ENCODE data around the gene FOXO1.
A peak's percentile ranks its signal among the peaks of the same experiment; 100 is the strongest.
"Not testable (repeated sequence)": the region's sequence is repeated elsewhere in the genome, so short reads cannot be mapped to it uniquely, and the experiment has no call there.

The FOXO1 gene

GRCh38 chr13:40666045-40666932, at the start of gene FOXO1:
TSS of gene FOXO1 (minus strand) at chr13:40666641. CDS start at chr13:40666212, 429 bp downstream.
- in situ Hi-C loops (cut with HindIII; ENCODE audit: low pct_ligation_motif_present, low pct_unique_long_range_greater_than_20kb, low sequenced_read_pairs) = no loop called here

DNA sequence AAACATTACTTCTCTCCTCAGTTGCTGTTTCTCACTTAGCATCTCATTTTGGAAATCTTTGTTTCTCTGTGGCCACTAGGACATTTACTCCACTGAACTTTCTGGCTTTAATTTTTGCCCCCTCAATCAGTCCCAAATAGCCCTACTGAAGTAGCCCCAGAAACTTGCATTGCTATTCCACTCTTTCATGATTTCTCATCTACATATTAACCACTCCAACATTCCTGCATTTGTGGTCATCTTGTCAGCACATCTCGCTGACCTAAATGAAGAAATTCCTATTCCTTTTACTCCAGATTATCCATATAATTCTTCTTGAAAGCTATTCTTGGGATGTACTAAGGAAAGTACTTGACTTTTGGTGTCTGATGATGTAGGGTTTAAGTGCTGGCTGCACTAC, 48.0 kb upstream of the FOXO1 start:
- in situ Hi-C loops (cut with HindIII; ENCODE audit: low pct_ligation_motif_present, low pct_unique_long_range_greater_than_20kb, low sequenced_read_pairs) = not testable (repeated sequence)

More at GRCh38 chr13:40666045-40666932, at the start of gene FOXO1:
- peak; percentile 79 for DNase-seq

GRCh38 chr13:40706439-40706838, 40.0 kb upstream of the FOXO1 start:
- no peak for DNase-seq
- in situ Hi-C loops (cut with HindIII; ENCODE audit: low pct_ligation_motif_present, low pct_unique_long_range_greater_than_20kb, low sequenced_read_pairs) = no loop called here

More for the DNA sequence above, 48.0 kb upstream of the FOXO1 start:
- DNase-seq = not testable (repeated sequence)

- DNase-seq = no peak
- in situ Hi-C loops (cut with HindIII; ENCODE audit: low pct_ligation_motif_present, low pct_unique_long_range_greater_than_20kb, low sequenced_read_pairs) = no loop called here
These were observed 31.3 kb upstream of the FOXO1 start for GRCh38 chr13:40697711-40698110.

DNA sequence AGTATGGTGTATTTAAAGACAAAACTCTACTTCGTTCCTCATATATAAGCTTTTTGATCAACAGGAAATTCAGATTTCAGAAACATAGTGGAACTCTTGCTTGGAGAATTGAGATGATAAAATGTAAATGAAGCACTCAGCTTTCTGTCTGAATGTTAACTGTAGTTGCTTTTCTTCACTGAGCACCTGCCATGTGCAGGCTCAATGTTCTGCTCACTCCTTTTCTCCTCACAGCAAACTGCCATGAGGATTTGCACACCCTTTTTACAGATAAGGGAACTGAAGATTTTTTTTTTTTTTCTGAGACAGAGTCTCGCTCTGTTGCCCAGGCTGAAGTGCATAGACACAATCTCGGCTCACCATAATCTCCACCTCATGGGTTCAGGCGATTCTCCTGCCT, 28.0 kb upstream of the FOXO1 start:
- no peak for DNase-seq
- in situ Hi-C loops (cut with HindIII; ENCODE audit: low pct_ligation_motif_present, low pct_unique_long_range_greater_than_20kb, low sequenced_read_pairs) = no loop called here

DNA sequence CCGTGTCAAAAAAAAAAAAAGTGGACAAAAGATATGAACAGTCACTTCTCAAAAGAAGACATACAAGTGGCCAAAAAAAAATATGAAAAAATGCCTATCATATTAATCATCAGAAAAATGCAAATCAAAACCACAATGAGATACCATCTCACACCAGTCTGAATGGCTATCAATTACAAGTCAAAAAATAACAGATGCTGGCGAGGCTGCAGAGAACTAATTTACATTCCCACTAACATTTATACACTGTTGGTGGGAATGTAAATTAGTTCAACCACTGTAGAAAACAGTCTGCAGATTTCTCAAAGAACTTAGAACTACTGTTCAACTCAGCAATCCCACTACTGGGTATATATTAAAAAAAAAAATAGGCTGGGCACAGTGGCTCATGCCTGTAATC, 26.5 kb upstream of the FOXO1 start:
- in situ Hi-C loops (cut with HindIII; ENCODE audit: low pct_ligation_motif_present, low pct_unique_long_range_greater_than_20kb, low sequenced_read_pairs) = no loop called here
- no peak for DNase-seq

DNA sequence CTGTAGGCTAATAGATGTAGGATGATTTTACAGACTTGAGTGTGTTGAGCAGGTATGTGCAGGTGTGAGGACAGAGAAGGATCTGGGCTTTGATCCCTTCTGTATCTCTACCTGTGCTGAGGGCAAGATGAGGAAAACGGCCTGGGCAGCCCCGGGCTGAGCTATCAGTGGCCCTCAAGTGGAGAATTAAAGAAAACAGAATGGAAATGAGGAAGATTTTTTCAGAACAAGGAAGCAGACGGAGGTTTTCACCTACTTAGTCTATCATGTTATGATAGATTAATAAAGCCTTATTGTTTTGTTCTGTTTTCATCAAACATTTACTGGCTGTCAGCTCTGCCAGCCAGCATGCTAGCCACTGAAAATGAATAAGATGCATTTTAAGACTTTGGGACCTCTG, 22.3 kb upstream of the FOXO1 start:
- no peak for DNase-seq
- in situ Hi-C loops (cut with HindIII; ENCODE audit: low pct_ligation_motif_present, low pct_unique_long_range_greater_than_20kb, low sequenced_read_pairs) = no loop called here

- in situ Hi-C loops (cut with HindIII; ENCODE audit: low pct_ligation_motif_present, low pct_unique_long_range_greater_than_20kb, low sequenced_read_pairs) = no loop called here
These were observed 16.2 kb upstream of the FOXO1 start for GRCh38 chr13:40682449-40683240.

DNA sequence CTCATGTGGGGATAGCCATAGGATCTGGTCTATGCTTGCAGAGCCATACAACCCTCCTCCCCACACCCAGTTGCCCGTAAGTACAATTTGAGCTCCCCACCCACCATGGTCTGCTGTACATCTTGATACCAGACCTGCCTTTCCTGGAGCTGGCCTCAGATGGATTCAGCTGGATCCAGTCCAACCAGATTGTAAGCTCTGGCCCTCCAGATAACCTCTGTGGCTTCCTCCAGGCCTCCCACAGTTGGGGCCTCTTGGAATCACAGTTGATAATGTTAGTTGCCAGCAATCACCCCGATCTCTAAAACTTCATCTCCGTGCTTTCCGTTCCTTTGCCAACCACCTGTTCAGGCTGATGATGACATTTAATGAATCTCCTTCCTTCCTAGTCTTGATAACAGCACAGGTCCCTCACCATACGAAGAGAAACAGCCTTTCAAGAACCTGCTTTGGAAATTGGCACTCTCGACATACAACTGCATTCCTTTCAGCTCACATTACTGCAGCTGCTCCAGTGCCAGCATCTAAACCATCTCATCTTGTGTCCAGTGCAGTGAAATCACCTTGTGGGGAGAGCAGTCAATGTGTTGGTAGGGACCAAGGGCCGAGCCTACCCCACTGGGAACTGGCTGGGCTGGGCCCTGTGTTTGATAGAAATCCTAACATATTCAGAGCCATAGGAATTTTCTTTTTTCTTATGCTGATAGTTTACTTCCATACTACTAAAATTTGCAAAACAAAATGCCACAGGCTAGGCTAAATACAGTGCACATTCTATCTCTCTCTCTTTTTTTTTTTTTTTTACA, 15.1 kb upstream of the FOXO1 start:
- DNase-seq = no peak
- in situ Hi-C loops (cut with HindIII; ENCODE audit: low pct_ligation_motif_present, low pct_unique_long_range_greater_than_20kb, low sequenced_read_pairs) = no loop called here

More at GRCh38 chr13:40682449-40683240, 16.2 kb upstream of the FOXO1 start:
- peak; percentile 49 for DNase-seq

GRCh38 chr13:40680659-40681323, 14.3 kb upstream of the FOXO1 start:
- in situ Hi-C loops (cut with HindIII; ENCODE audit: low pct_ligation_motif_present, low pct_unique_long_range_greater_than_20kb, low sequenced_read_pairs) = no loop called here

GRCh38 chr13:40679480-40679985, 13.1 kb upstream of the FOXO1 start:
- in situ Hi-C loops (cut with HindIII; ENCODE audit: low pct_ligation_motif_present, low pct_unique_long_range_greater_than_20kb, low sequenced_read_pairs) = no loop called here
- no peak for DNase-seq

More at GRCh38 chr13:40680659-40681323, 14.3 kb upstream of the FOXO1 start:
- DNase-seq = no peak

GRCh38 chr13:40677064-40677463, 10.6 kb upstream of the FOXO1 start:
- DNase-seq = no peak
- in situ Hi-C loops (cut with HindIII; ENCODE audit: low pct_ligation_motif_present, low pct_unique_long_range_greater_than_20kb, low sequenced_read_pairs) = no loop called here

GRCh38 chr13:40676007-40676406, 9.6 kb upstream of the FOXO1 start:
- in situ Hi-C loops (cut with HindIII; ENCODE audit: low pct_ligation_motif_present, low pct_unique_long_range_greater_than_20kb, low sequenced_read_pairs) = no loop called here
- no peak for DNase-seq

GRCh38 chr13:40673414-40673813, 7.0 kb upstream of the FOXO1 start:
- DNase-seq = no peak
- in situ Hi-C loops (cut with HindIII; ENCODE audit: low pct_ligation_motif_present, low pct_unique_long_range_greater_than_20kb, low sequenced_read_pairs) = no loop called here

GRCh38 chr13:40672765-40673397, 6.4 kb upstream of the FOXO1 start:
- in situ Hi-C loops (cut with HindIII; ENCODE audit: low pct_ligation_motif_present, low pct_unique_long_range_greater_than_20kb, low sequenced_read_pairs) = no loop called here

DNA sequence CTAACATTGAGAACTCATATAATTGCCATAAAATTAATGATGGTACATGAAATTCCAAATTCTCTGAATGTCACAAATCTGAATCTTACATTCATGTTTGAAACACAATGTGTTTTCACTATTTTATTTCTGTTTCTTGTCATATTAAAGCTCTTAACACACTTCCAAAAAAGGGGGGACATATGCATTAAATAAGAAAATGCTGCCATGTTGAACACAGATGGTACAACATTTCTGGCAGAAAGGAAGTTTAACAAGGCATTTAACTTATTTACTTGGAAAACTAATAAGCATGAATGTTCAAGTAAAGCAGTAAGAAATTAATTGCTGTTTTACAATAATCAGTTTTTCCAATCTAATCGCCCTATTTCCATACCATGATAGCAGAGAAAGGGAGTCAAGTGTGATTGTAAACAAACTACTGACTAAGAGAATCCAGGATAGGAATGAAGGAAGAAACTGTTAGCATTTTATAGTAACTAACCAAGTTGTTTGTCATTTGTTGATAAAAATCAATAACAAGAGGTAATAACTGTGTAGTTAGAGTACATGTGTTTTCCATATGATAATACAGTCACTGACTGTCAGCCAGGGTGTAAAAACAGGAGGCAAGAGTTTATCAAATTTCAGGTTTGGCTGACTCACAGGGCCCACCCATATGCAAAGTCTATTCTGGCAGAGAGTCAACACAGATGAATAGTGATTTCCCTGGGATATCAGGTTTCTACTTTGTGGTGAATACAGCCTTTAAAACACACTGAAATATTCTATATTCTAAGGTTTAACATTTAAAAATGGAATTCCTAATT, 5.7 kb upstream of the FOXO1 start:
- DNase-seq = no peak
- in situ Hi-C loops (cut with HindIII; ENCODE audit: low pct_ligation_motif_present, low pct_unique_long_range_greater_than_20kb, low sequenced_read_pairs) = no loop called here

More at GRCh38 chr13:40672765-40673397, 6.4 kb upstream of the FOXO1 start:
- DNase-seq = no peak

DNA sequence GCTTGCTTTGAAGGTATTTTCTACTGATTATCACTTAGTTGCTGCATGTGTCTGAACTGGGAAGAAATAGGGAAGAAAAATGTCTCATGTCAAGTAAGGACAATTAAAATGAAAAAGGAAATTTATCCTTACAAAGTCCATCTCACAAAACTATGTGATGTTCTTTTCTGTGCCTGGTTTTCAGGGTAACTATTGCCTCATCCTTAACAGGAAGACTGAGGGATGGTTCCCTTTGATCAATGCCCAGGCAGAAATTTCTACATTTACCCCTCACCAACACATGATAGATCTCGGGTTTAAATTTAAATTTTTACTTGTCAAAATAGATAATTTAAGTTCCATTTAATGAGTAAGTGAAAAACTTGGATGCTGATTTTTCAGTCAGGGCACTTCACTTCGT, 3.9 kb upstream of the FOXO1 start:
- no peak for DNase-seq
- in situ Hi-C loops (cut with HindIII; ENCODE audit: low pct_ligation_motif_present, low pct_unique_long_range_greater_than_20kb, low sequenced_read_pairs) = no loop called here

All from ACHN (cell line).